ENCODE data around the gene NCAM2.

Gene NCAM2

GRCh38 chr21:21114461-21114860 is 116.3 kb downstream of the NCAM2 start:
- Histone ChIP-seq H3K27ac (ENCODE audit: extremely low read depth, low read depth, low read length) (no peak overlapping the region), H3K4me3 (ENCODE audit: low read depth, low read length) (no peak overlapping the region), H3K36me3 (ENCODE audit: control insufficient read depth in 2 of 2, insufficient read depth in 1 of 2, low read length in 2 of 2) (no peaks in the 10 kb centered on the region), H3K9me3 (ENCODE audit: control insufficient read depth, insufficient read depth, low read depth, low read length) (no peaks in the 10 kb centered on the region), H3K4me1 (ENCODE audit: control insufficient read depth, insufficient read depth, low read length) (no peaks in the 10 kb centered on the region)
- ChIA-PET POLR2A (no interaction called here), CTCF (interaction anchor here (1.2 kb wide), 1 partner anchor 13 kb away, joined by 3 read pairs; no protein-coding TSS in a partner anchor)
- TF ChIP-seq ZNF777 (tag by site-specific recombination; IDR thresholded peaks at IDR 0.05; ENCODE audit: borderline replicate concordance) (no peak), ZFP3 (tag by site-specific recombination; IDR thresholded peaks at IDR 0.05; ENCODE audit: low read depth) (no peak), GFI1B (tag by site-specific recombination; IDR thresholded peaks at IDR 0.05) (no peak), ZNF155 (tag by site-specific recombination; IDR thresholded peaks at IDR 0.05) (no peak), ZNF140 (tag by site-specific recombination; IDR thresholded peaks at IDR 0.05) (no peak), GLI2 (tag by site-specific recombination; IDR thresholded peaks at IDR 0.05; ENCODE audit: borderline replicate concordance, low read depth) (no peak), EGR2 (tag by site-specific recombination; IDR thresholded peaks at IDR 0.05; ENCODE audit: low read depth) (no peak), BCL11B (tag by site-specific recombination; IDR thresholded peaks at IDR 0.05; ENCODE audit: low read depth) (no peak), ZNF626 (tag by site-specific recombination; IDR thresholded peaks at IDR 0.05) (no peak), ZNF501 (tag by site-specific recombination; IDR thresholded peaks at IDR 0.05) (no peak), ATF2 (tag by site-specific recombination; IDR thresholded peaks at IDR 0.05; ENCODE audit: low read depth) (no peak)
- TF ChIP-seq, protein P1, sequence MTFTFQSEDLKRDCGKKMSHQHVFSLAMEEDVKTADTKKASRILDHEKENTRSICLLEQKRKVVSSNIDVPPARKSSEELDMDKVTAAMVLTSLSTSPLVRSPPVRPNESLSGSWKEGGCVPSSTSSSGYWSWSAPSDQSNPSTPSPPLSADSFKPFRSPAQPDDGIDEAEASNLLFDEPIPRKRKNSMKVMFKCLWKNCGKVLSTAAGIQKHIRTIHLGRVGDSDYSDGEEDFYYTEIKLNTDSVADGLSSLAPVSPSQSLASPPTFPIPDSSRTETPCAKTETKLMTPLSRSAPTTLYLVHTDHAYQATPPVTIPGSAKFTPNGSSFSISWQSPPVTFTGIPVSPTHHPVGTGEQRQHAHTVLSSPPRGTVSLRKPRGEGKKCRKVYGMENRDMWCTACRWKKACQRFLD (tag by site-specific recombination; IDR thresholded peaks at IDR 0.05) = no peak
- TF ChIP-seq, protein P2, sequence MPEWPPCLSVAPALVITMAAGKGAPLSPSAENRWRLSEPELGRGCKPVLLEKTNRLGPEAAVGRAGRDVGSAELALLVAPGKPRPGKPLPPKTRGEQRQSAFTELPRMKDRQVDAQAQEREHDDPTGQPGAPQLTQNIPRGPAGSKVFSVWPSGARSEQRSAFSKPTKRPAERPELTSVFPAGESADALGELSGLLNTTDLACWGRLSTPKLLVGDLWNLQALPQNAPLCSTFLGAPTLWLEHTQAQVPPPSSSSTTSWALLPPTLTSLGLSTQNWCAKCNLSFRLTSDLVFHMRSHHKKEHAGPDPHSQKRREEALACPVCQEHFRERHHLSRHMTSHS (tag by site-specific recombination; IDR thresholded peaks at IDR 0.05) = no peak
- TF ChIP-seq, protein P3, sequence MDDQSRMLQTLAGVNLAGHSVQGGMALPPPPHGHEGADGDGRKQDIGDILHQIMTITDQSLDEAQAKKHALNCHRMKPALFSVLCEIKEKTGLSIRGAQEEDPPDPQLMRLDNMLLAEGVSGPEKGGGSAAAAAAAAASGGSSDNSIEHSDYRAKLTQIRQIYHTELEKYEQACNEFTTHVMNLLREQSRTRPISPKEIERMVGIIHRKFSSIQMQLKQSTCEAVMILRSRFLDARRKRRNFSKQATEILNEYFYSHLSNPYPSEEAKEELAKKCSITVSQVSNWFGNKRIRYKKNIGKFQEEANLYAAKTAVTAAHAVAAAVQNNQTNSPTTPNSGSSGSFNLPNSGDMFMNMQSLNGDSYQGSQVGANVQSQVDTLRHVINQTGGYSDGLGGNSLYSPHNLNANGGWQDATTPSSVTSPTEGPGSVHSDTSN (CRISPR knock-in tag; IDR thresholded peaks at IDR 0.05) = no peak
- TF ChIP-seq, protein P4, sequence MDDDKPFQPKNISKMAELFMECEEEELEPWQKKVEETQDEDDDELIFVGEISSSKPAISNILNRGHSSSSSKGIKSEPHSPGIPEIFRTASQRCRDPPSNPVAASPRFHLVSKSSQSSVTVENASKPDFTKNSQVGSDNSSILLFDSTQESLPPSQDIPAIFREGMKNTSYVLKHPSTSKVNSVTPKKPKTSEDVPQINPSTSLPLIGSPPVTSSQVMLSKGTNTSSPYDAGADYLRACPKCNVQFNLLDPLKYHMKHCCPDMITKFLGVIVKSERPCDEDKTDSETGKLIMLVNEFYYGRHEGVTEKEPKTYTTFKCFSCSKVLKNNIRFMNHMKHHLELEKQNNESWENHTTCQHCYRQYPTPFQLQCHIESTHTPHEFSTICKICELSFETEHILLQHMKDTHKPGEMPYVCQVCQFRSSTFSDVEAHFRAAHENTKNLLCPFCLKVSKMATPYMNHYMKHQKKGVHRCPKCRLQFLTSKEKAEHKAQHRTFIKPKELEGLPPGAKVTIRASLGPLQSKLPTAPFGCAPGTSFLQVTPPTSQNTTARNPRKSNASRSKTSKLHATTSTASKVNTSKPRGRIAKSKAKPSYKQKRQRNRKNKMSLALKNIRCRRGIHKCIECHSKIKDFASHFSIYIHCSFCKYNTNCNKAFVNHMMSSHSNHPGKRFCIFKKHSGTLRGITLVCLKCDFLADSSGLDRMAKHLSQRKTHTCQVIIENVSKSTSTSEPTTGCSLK (tag by site-specific recombination; IDR thresholded peaks at IDR 0.05) = no peak

DNA sequence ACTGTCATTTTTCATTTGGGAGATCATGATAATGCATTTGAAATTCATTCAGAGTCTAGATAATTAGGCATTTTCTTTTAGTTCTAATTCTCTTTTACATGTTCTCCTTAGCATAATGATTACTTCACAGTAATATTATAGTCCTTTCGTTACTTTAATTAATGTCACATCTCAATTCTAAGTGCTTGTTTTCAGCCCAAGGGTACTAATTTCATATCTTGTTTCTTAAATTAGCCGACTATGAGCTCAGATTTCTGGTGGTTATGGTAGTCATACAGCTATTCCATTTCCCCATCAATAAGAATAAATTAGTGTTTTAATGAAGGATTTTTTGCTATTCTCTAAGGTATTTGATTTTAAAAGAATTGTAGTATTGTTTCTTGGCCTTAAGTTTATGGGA is 120.9 kb downstream of the NCAM2 start:
- POLR2A ChIA-PET = no interaction called here
- TF ChIP-seq ZNF837 (tag by site-specific recombination; IDR thresholded peaks at IDR 0.05) = no peak
- TF ChIP-seq ZNF37A (tag by site-specific recombination; IDR thresholded peaks at IDR 0.05) = no peak
- no peak for TF ChIP-seq ZNF121 (tag by site-specific recombination; IDR thresholded peaks at IDR 0.05)
- no peak for TF ChIP-seq HOXC10 (CRISPR knock-in tag; IDR thresholded peaks at IDR 0.05)
- TF ChIP-seq ZBTB7A (tag by site-specific recombination; IDR thresholded peaks at IDR 0.05; ENCODE audit: low read depth) = no peak
- no peak for TF ChIP-seq KLF7 (tag by site-specific recombination; IDR thresholded peaks at IDR 0.05; ENCODE audit: borderline replicate concordance)
- no peak for TF ChIP-seq GLI2 (tag by site-specific recombination; IDR thresholded peaks at IDR 0.05; ENCODE audit: borderline replicate concordance, low read depth)
- no peak for TF ChIP-seq MYNN (tag by site-specific recombination; IDR thresholded peaks at IDR 0.05; ENCODE audit: borderline replicate concordance)
- TF ChIP-seq ZNF266 (tag by site-specific recombination; IDR thresholded peaks at IDR 0.05; ENCODE audit: low read depth) = no peak
- no peak for TF ChIP-seq ZNF350 (tag by site-specific recombination; IDR thresholded peaks at IDR 0.05)
- no peak for TF ChIP-seq ZNF548 (tag by site-specific recombination; IDR thresholded peaks at IDR 0.05)
- no peak for TF ChIP-seq ZNF555 (tag by site-specific recombination; conservative IDR thresholded peaks at IDR 0.05)
- no peak for TF ChIP-seq ZNF184 (tag by site-specific recombination; IDR thresholded peaks at IDR 0.05)
- no peak for TF ChIP-seq ZNF768 (tag by site-specific recombination; IDR thresholded peaks at IDR 0.05)
- TF ChIP-seq ZNF629 (tag by site-specific recombination; IDR thresholded peaks at IDR 0.05) = no peak
- TF ChIP-seq MEIS1 (CRISPR knock-in tag; IDR thresholded peaks at IDR 0.05; ENCODE audit: borderline replicate concordance) = no peak
- Histone ChIP-seq H3K4me1 (ENCODE audit: control insufficient read depth, insufficient read depth, low read length) (no peaks in the 10 kb centered on the region), H3K9me3 (ENCODE audit: control insufficient read depth, insufficient read depth, low read depth, low read length) (no peaks in the 10 kb centered on the region), H3K27ac (ENCODE audit: extremely low read depth, low read depth, low read length) (no peak overlapping the region), H3K36me3 (ENCODE audit: control insufficient read depth in 2 of 2, insufficient read depth in 1 of 2, low read length in 2 of 2) (no peaks in the 10 kb centered on the region), H3K4me3 (ENCODE audit: low read depth, low read length) (no peak overlapping the region)
- CTCF ChIA-PET = no interaction called here
